HepG2 (cell line): ENCODE measurements around the gene MYO10. TPM values are rescaled to one million over a fixed set of nuclear protein-coding genes. Genes with fewer than 3 reads are reported as not detected.

ENCODE experiments used
- ARID2 ChIP-seq: sonication (generic); formaldehyde crosslinking; IDR thresholded peaks from 2 replicates; pipeline ENCODE4 v1.8.1; 2022; ENCODE audit warnings: mild to moderate bottlenecking, missing genetic modification reagents, borderline replicate concordance
- BRD4 ChIP-seq: sonication (generic); formaldehyde crosslinking; IDR thresholded peaks from 2 replicates; pipeline ENCODE4 v1.4.0; 2020; ENCODE audit warnings: missing genetic modification reagents
- CBX2 ChIP-seq, 2 experiments: fragments of 200-600 bp in 1 of 2; sonication (generic); formaldehyde crosslinking in 1 of 2; IDR thresholded peaks; 2 replicates each; pipeline versions ENCODE4 v1.7.0 to v1.8.1; 2018 to 2022; ENCODE audit warnings: low read depth in 2 of 2, low read length in 1 of 2, mild to moderate bottlenecking in 1 of 2, missing genetic modification reagents in 1 of 2
- FOXP1 ChIP-seq, 2 experiments: fragments of 450-650 bp in 1 of 2; IDR thresholded peaks; 2 replicates each; pipeline ENCODE4 v1.6.1; 2017 to 2018; ENCODE audit warnings: antibody characterized with exemption in 1 of 2
- GABPB1 ChIP-seq: IDR thresholded peaks from 2 replicates; pipeline ENCODE4 v1.6.1; 2016; ENCODE audit warnings: mild to moderate bottlenecking, missing genetic modification reagents, moderate library complexity, missing compliant biosample characterization
- GFI1 ChIP-seq: sonication (generic); formaldehyde crosslinking; IDR thresholded peaks from 2 replicates; pipeline ENCODE4 v1.5.0; 2020; ENCODE audit warnings: missing genetic modification reagents, mild to moderate bottlenecking, borderline replicate concordance
- HHEX ChIP-seq: IDR thresholded peaks from 2 replicates; pipeline ENCODE4 v1.6.1; 2016; ENCODE audit warnings: control low read depth
- IKZF4 ChIP-seq: sonication (generic); formaldehyde crosslinking; IDR thresholded peaks from 2 replicates; pipeline ENCODE4 v1.5.1; 2020; ENCODE audit warnings: borderline replicate concordance, mild to moderate bottlenecking, low read depth, missing genetic modification reagents; ENCODE audit errors: not compliant biosample characterization
- KLF13 ChIP-seq: sonication (generic); formaldehyde crosslinking; IDR thresholded peaks from 2 replicates; pipeline ENCODE4 v1.4.0; 2020; ENCODE audit warnings: mild to moderate bottlenecking, missing genetic modification reagents
- MTA1 ChIP-seq: sonication (generic); formaldehyde crosslinking; IDR thresholded peaks from 2 replicates; pipeline ENCODE4 v1.4.0; 2020; ENCODE audit warnings: missing genetic modification reagents, mild to moderate bottlenecking, borderline replicate concordance
- MTF2 ChIP-seq: sonication (generic); formaldehyde crosslinking; IDR thresholded peaks from 2 replicates; pipeline ENCODE4 v1.5.0; 2020; ENCODE audit warnings: missing genetic modification reagents, borderline replicate concordance
- NR2F2 ChIP-seq: IDR thresholded peaks from 2 replicates; pipeline ENCODE4 v1.6.1; 2012; ENCODE audit warnings: low read depth, inconsistent platforms, borderline replicate concordance
- NR3C1 ChIP-seq: sonication (generic); formaldehyde crosslinking; IDR thresholded peaks from 2 replicates; pipeline ENCODE4 v1.4.0; 2020; ENCODE audit warnings: missing genetic modification reagents
- POGK ChIP-seq: sonication (generic); formaldehyde crosslinking; conservative IDR thresholded peaks from 2 replicates; pipeline ENCODE4 v1.8.0; 2022; ENCODE audit warnings: mild to moderate bottlenecking, moderate library complexity, missing genetic modification reagents
- RBM39 ChIP-seq: fragments of 200-400 bp; formaldehyde crosslinking; IDR thresholded peaks from one replicate; pipeline ENCODE4 v1.6.1; 2018; ENCODE audit warnings: antibody characterized with exemption, mild to moderate bottlenecking, low read depth, low read length; ENCODE audit not compliant: poor library complexity, severe bottlenecking
- TFAP4 ChIP-seq: sonication (generic); IDR thresholded peaks from 2 replicates; pipeline ENCODE4 v1.6.1; 2016; ENCODE audit warnings: low read depth, borderline replicate concordance
- ZNF224 ChIP-seq: sonication (generic); formaldehyde crosslinking; IDR thresholded peaks from 2 replicates; pipeline ENCODE4 v1.5.0; 2020; ENCODE audit warnings: mild to moderate bottlenecking, missing genetic modification reagents
- ZNF333 ChIP-seq: sonication (generic); formaldehyde crosslinking; IDR thresholded peaks from 2 replicates; pipeline ENCODE4 v1.4.0; 2020; ENCODE audit warnings: mild to moderate bottlenecking, missing genetic modification reagents, borderline replicate concordance
- ZNF563 ChIP-seq: sonication (generic); formaldehyde crosslinking; IDR thresholded peaks from 2 replicates; pipeline ENCODE4 v1.8.0; 2022; ENCODE audit warnings: mild to moderate bottlenecking, moderate library complexity, missing genetic modification reagents
- ZNF564 ChIP-seq: sonication (generic); formaldehyde crosslinking; IDR thresholded peaks from 2 replicates; pipeline ENCODE4 v1.8.1; 2023; ENCODE audit warnings: mild to moderate bottlenecking, missing genetic modification reagents
- ZNF687 ChIP-seq: sonication (generic); formaldehyde crosslinking; IDR thresholded peaks from 2 replicates; pipeline ENCODE4 v1.5.1; 2020; ENCODE audit warnings: mild to moderate bottlenecking, missing genetic modification reagents, moderate library complexity
- ZNF777 ChIP-seq: sonication (generic); formaldehyde crosslinking; IDR thresholded peaks from 2 replicates; pipeline ENCODE4 v1.4.0; 2020; ENCODE audit warnings: missing genetic modification reagents
- polyA plus RNA-seq, 8 experiments: library from polyadenylated mRNA; depleted of rRNA in 3 of 8; stranded (reverse) in 7 of 8; unstranded in 1 of 8; fragments of >200 nt; fragmentation: Illumina TruSeq in 4 of 8; extraction: Trizol in 4 of 8; gene quantifications; 2 replicates each; pipeline versions ENCODE4 v1.2.1 to v1.2.3, GENCODE V29; 2011 to 2016; ENCODE audit warnings: low read depth in 4 of 8, missing spikeins in 1 of 8, mixed read lengths in 1 of 8; ENCODE audit not compliant: insufficient read depth in 1 of 8
- total RNA-seq, 5 experiments: library from RNA; depleted of rRNA; stranded (reverse); fragments of >200 nt; fragmentation: Illumina TruSeq; extraction: Trizol; gene quantifications; 2 replicates each; pipeline ENCODE4 v1.2.3, GENCODE V29; 2016; ENCODE audit warnings: low read depth in 1 of 5

Gene MYO10
- total and polyA plus RNA-seq, 2 of the 13 experiments (the other 11 are each of a cell fraction or from before 2014, with no cell fraction given) = 4.5 to 14.0 TPM

GRCh38 chr5:16935231-16936149 is 598 bp downstream of the MYO10 start (continued):
- TF ChIP-seq ZNF687 (CRISPR knock-in tag) (peak; percentile 38; the same call in 1 of the 2 replicates), ARID2 (no peak), MTF2 (CRISPR knock-in tag) (0 out of 2 replicates have a peak, but pooled peaks have one; percentile 70), RBM39 (peak; percentile 62), GFI1 (CRISPR knock-in tag) (no peak), TFAP4 (peak; percentile 39; the same call in 1 of the 2 replicates), NR3C1 (CRISPR knock-in tag) (no peak), GABPB1 (CRISPR knock-in tag) (peak; percentile 37; the same call in 1 of the 2 replicates), ZNF333 (peak; percentile 15; the same call in 1 of the 2 replicates), KLF13 (CRISPR knock-in tag) (no peak), ZNF563 (CRISPR knock-in tag) (no peak), MTA1 (CRISPR knock-in tag) (peak; percentile 40; the same call in 1 of the 2 replicates), FOXP1 (IDR thresholded peaks at IDR 0.05) (no peak), FOXP1 (CRISPR knock-in tag; IDR thresholded peaks at IDR 0.05) (no peak), BRD4 (CRISPR knock-in tag) (no peak), ZNF777 (peak; percentile 64; the same call in 1 of the 2 replicates), CBX2 (IDR thresholded peaks at IDR 0.05; ENCODE audit: low read depth, low read length) (no peak), CBX2 (CRISPR knock-in tag; IDR thresholded peaks at IDR 0.05; ENCODE audit: low read depth) (0 out of 2 replicates have a peak, but pooled peaks have one; percentile 7), ZNF224 (CRISPR knock-in tag) (no peak), IKZF4 (no peak), HHEX (CRISPR knock-in tag) (no peak), ZNF564 (no peak), NR2F2 (no peak), POGK (no peak)
